GM12878 (cell line): Measurements from ENCODE around the gene SPRED2. TPM values are rescaled to one million over a fixed set of nuclear protein-coding genes. Genes with fewer than 3 reads are reported as not detected.

Experiments
- ATAC-seq: fragments of 200-7000 bp; cut with Tn5 transposase; 3 replicates; pipeline ENCODE4 v1.9.1; 2020; ENCODE audit warnings: mild to moderate bottlenecking, moderate library complexity
- BruUV-seq: library from RNA; stranded (reverse); fragments of 400-500 nt; replicated peaks from 2 replicates; lab custom pipeline; 2021; lab: Mats Ljungman, UMichigan
- CTCF ChIA-PET: fragments of 300-600 bp; sonication (Branson Sonifier 250); formaldehyde crosslinking; extraction: SDS; loops from one replicate; lab custom pipeline; 2021; ENCODE audit warnings: inconsistent platforms; lab: Yijun Ruan, JAX
- POLR2A ChIA-PET: fragments of 350-600 bp; formaldehyde crosslinking; extraction: SDS; loops from one replicate; lab custom pipeline; 2021; ENCODE audit warnings: inconsistent platforms; lab: Charles Lee
- RAD21 ChIA-PET: fragments of 300-600 bp; sonication (Branson Sonifier 250); formaldehyde crosslinking; loops from one replicate; lab custom pipeline; 2023; ENCODE audit warnings: antibody characterized with exemption; ENCODE audit not compliant: unreplicated experiment; lab: Charles Lee
- SMC1A ChIA-PET: fragments of 300-600 bp; sonication (Branson Sonifier 250); formaldehyde crosslinking; loops from one replicate; lab custom pipeline; 2023; ENCODE audit not compliant: unreplicated experiment, uncharacterized antibody; lab: Charles Lee
- DNase-seq: peaks from one replicate; pipeline ENCODE4 v3.0.0-alpha.2; 2011; ENCODE audit warnings: low read depth, low spot score
- FAIRE-seq: peaks from 3 replicates; lab custom pipeline; 2011; peaks lifted over from hg19 to GRCh38; lab: Jason Lieb, UNC
- H2AFZ ChIP-seq: 2 replicates; pipeline ENCODE4 v1.6.0; 2011; ENCODE audit warnings: low read depth, low read length, control low read depth; ENCODE audit not compliant: control insufficient read depth
- H3K27ac ChIP-seq: 2 replicates; pipeline ENCODE4 v1.5.1; 2011; ENCODE audit warnings: control low read depth; ENCODE audit not compliant: control insufficient read depth, insufficient read depth
- H3K27me3 ChIP-seq, 2 experiments: replicated peaks in 1 of 2; 2 replicates each; pipeline versions ENCODE4 v1.6.0 to v1.6.1; 2011; ENCODE audit warnings: low read length in 1 of 2; ENCODE audit not compliant: control insufficient read depth in 2 of 2, insufficient read depth in 2 of 2
- H3K36me3 ChIP-seq, 2 experiments: 2 replicates each; pipeline ENCODE4 v1.5.1; 2011; ENCODE audit warnings: low read length in 1 of 2; ENCODE audit not compliant: control insufficient read depth in 2 of 2, insufficient read depth in 2 of 2
- H3K4me1 ChIP-seq: 2 replicates; pipeline ENCODE4 v1.6.1; 2011; ENCODE audit warnings: mild to moderate bottlenecking, low read length, moderate library complexity, mixed read lengths; ENCODE audit not compliant: control insufficient read depth, insufficient read depth
- H3K4me2 ChIP-seq: 2 replicates; pipeline ENCODE4 v1.6.0; 2011; ENCODE audit warnings: control low read depth; ENCODE audit not compliant: control insufficient read depth, insufficient read depth
- H3K4me3 ChIP-seq: fragments of 200-600 bp; sonication (generic); 2 replicates; pipeline ENCODE4 v1.5.1; 2016
- H3K79me2 ChIP-seq: 2 replicates; pipeline ENCODE4 v1.6.0; 2011; ENCODE audit warnings: low read length; ENCODE audit not compliant: control insufficient read depth, insufficient read depth
- H3K9ac ChIP-seq: 2 replicates; pipeline ENCODE4 v1.8.0; 2011; ENCODE audit warnings: low read length, control low read depth, mixed read lengths; ENCODE audit not compliant: control insufficient read depth, insufficient read depth
- H3K9me3 ChIP-seq: replicated peaks from 3 replicates; pipeline ENCODE4 v1.5.1; 2011; ENCODE audit warnings: mild to moderate bottlenecking, low read length; ENCODE audit not compliant: control insufficient read depth, insufficient read depth
- H4K20me1 ChIP-seq: 2 replicates; pipeline ENCODE4 v1.6.0; 2011; ENCODE audit not compliant: control insufficient read depth, insufficient read depth
- GABPA ChIP-seq: IDR thresholded peaks from 2 replicates; pipeline ENCODE4 v1.6.1; 2014; ENCODE audit warnings: antibody characterized with exemption, low read depth, mild to moderate bottlenecking, inconsistent platforms
- MTA3 ChIP-seq: IDR thresholded peaks from 2 replicates; pipeline ENCODE4 v1.6.1; 2012; ENCODE audit warnings: low read length, inconsistent platforms, borderline replicate concordance
- POU2F2 ChIP-seq: IDR thresholded peaks from 3 replicates; pipeline ENCODE4 v1.6.1; 2011; ENCODE audit warnings: low read depth, mild to moderate bottlenecking, low read length, borderline replicate concordance
- RAD51 ChIP-seq: fragments of 450-650 bp; IDR thresholded peaks from 2 replicates; pipeline ENCODE4 v1.6.1; 2016; ENCODE audit warnings: moderate library complexity, mild to moderate bottlenecking, inconsistent platforms
- WGBS: methylation state at CpG from one replicate; pipeline ENCODE4 v1.1.6; 2016; ENCODE audit warnings: low lambda C conversion rate; ENCODE audit not compliant: insufficient replicate concordance, insufficient coverage; ENCODE audit errors: missing lambda C conversion rate; 5-methylcytosine and 5-hydroxymethylcytosine counted together
- in situ Hi-C: fragments of 300-500 bp; cut with MboI; formaldehyde crosslinking; loops from 9 replicates; pipeline ENCODE4 v1.14.3; 2018; ENCODE audit warnings: mixed read lengths
- intact Hi-C: fragments of 100-400 bp; cut with micrococcal nuclease; formaldehyde crosslinking; loops from one replicate; pipeline ENCODE4 v1.14.2; 2022; ENCODE audit not compliant: unreplicated experiment
- polyA plus RNA-seq, 11 experiments: library from polyadenylated mRNA; depleted of rRNA in 4 of 11; unstranded in 6 of 11; stranded (reverse) in 5 of 11; fragments of >200 nt; fragmentation: Nextera tagmentation in 4 of 11; fragmentation: Illumina TruSeq in 1 of 11; extraction: Ambion mirVana in 4 of 11; extraction: Trizol in 1 of 11; gene quantifications; 1 replicate in 1 of 11; 2 replicates in 10 of 11; pipeline versions ENCODE4 v1.2.1 to v1.2.3, GENCODE V29; 2011 to 2016; ENCODE audit warnings: inconsistent platforms in 2 of 11, missing spikeins in 2 of 11, low read depth in 1 of 11
- total RNA-seq, 4 experiments: library from RNA; depleted of rRNA in 3 of 4; stranded (reverse); fragments of >200 nt in 3 of 4; fragmentation: Illumina TruSeq in 1 of 4; extraction: Trizol in 1 of 4; gene quantifications; 2 replicates each; pipeline versions ENCODE4 v1.2.1 to v1.2.3, GENCODE V29; 2013 to 2021
- TF ChIP-seq, protein P1 (sequence below): IDR thresholded peaks from 2 replicates; pipeline ENCODE4 v1.6.1; 2011; ENCODE audit warnings: borderline replicate concordance, low read depth, mild to moderate bottlenecking, moderate library complexity, mixed read lengths, low read length; ENCODE audit not compliant: insufficient read depth; ENCODE audit errors: extremely low read length

SPRED2 gene
- total and polyA plus RNA-seq, 10 of the 15 experiments (the other 5 are each of a cell fraction or from before 2014, with no cell fraction given) = 3.0 to 23.9 (median 9.7) TPM

DNA sequence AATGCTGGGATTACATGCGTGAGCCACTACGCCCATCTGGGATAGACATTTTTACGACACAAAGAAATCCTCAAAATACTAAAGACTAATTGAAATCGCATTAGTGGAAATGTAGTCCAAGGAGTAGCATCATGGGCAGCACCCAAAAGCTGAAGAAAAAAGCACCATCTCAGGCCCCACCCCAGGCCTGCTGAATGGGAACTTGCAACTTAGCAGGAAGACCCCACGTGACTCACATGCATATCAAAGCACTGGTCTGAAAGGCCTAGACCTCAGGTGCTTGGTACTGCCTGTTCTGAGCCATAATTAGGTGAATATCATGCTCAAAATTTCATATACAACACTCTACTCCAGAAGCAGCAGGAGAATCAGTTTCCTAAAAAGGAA is 28.9 kb downstream of the SPRED2 start:
- Histone ChIP-seq H3K9me3 (no peaks in the 10 kb centered on the region), H3K79me2 (no peaks in the 10 kb centered on the region; the same call in none of the 2 replicates), H3K27ac (no peak overlapping the region), H3K36me3 (no peaks in the 10 kb centered on the region), H3K4me3 (no peak overlapping the region), H3K4me1 (peaks cover 22% of the 10 kb centered on the region), H4K20me1 (no peaks in the 10 kb centered on the region), H3K27me3 (no peaks in the 10 kb centered on the region), H3K4me2 (no peak overlapping the region), H2AFZ (no peak overlapping the region), H3K9ac (no peak overlapping the region)
- ATAC-seq = no peak
- no peak for DNase-seq
- TF ChIP-seq MTA3 = no peak
- peak; percentile 28; the same call in 1 of the 2 replicates for TF ChIP-seq RAD51
- no peak for TF ChIP-seq GABPA
- TF ChIP-seq POU2F2 = peak; percentile 36; the same call in 1 of the 3 replicates
- TF ChIP-seq, protein P1, sequence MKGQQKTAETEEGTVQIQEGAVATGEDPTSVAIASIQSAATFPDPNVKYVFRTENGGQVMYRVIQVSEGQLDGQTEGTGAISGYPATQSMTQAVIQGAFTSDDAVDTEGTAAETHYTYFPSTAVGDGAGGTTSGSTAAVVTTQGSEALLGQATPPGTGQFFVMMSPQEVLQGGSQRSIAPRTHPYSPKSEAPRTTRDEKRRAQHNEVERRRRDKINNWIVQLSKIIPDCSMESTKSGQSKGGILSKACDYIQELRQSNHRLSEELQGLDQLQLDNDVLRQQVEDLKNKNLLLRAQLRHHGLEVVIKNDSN = peak; percentile 36
- in situ Hi-C loops (no loop called here), intact Hi-C loops (no loop called here)
- CTCF ChIA-PET = no interaction called here
- POLR2A ChIA-PET = interaction anchor here (0.6 to 1.3 kb wide), 3 partner anchors 10 to 17 kb away, joined by 4 to 9 read pairs (median 6); no protein-coding TSS in a partner anchor
- RAD21 ChIA-PET = no interaction called here
- WGBS = 85% methylated on average over 5 of the region's 5 CpGs
- SMC1A ChIA-PET = interaction anchor here (0.7 to 7.0 kb wide), 7 partner anchors 9 to 72 kb away, joined by 3 to 54 read pairs (median 3); no protein-coding TSS in a partner anchor
- BruUV-seq = no TSS peak
- no peak for FAIRE-seq
